RWPE2 (cell line): Measurements from ENCODE around the gene GPX3.

Source experiments
- ATAC-seq: fragments of 200-7000 bp; cut with Tn5 transposase; 3 replicates; pipeline ENCODE4 v1.9.1; 2021; ENCODE audit warnings: low read depth
- DNase-seq: peaks from one replicate; pipeline ENCODE4 v3.0.0-alpha.2; 2020; ENCODE audit warnings: low spot score
- H3K27ac ChIP-seq: fragments of 450-650 bp; 2 replicates; pipeline ENCODE4 v1.5.1; 2017; ENCODE audit warnings: mild to moderate bottlenecking; ENCODE audit not compliant: poor library complexity, severe bottlenecking
- H3K27me3 ChIP-seq: fragments of 250-450 bp; sonication (Bioruptor Pico); 2 replicates; pipeline ENCODE4 v1.5.1; 2021; ENCODE audit warnings: mild to moderate bottlenecking, moderate library complexity; ENCODE audit not compliant: insufficient read depth, poor library complexity, severe bottlenecking
- H3K36me3 ChIP-seq: fragments of 250-450 bp; sonication (Bioruptor Pico); 2 replicates; pipeline ENCODE4 v1.5.1; 2020; ENCODE audit warnings: low read depth, mild to moderate bottlenecking, moderate library complexity
- H3K4me1 ChIP-seq: fragments of 250-450 bp; sonication (Bioruptor Pico); 2 replicates; pipeline ENCODE4 v1.5.1; 2021; ENCODE audit warnings: mild to moderate bottlenecking, moderate library complexity; ENCODE audit not compliant: insufficient read depth, poor library complexity, severe bottlenecking
- H3K4me3 ChIP-seq: fragments of 250-450 bp; sonication (Bioruptor Pico); 2 replicates; pipeline ENCODE4 v1.5.1; 2021; ENCODE audit warnings: mild to moderate bottlenecking, moderate library complexity; ENCODE audit not compliant: severe bottlenecking
- H3K9me3 ChIP-seq: fragments of 250-450 bp; sonication (Bioruptor Pico); 2 replicates; pipeline ENCODE4 v1.5.1; 2021; ENCODE audit warnings: mild to moderate bottlenecking, moderate library complexity; ENCODE audit not compliant: severe bottlenecking
- TF ChIP-seq, protein P1 (sequence below): fragments of 450-650 bp; IDR thresholded peaks from one replicate; pipeline ENCODE4 v1.5.1; 2017; ENCODE audit warnings: mild to moderate bottlenecking, moderate library complexity; ENCODE audit not compliant: poor library complexity, severe bottlenecking

GPX3 gene, protein sequence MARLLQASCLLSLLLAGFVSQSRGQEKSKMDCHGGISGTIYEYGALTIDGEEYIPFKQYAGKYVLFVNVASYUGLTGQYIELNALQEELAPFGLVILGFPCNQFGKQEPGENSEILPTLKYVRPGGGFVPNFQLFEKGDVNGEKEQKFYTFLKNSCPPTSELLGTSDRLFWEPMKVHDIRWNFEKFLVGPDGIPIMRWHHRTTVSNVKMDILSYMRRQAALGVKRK

DNA sequence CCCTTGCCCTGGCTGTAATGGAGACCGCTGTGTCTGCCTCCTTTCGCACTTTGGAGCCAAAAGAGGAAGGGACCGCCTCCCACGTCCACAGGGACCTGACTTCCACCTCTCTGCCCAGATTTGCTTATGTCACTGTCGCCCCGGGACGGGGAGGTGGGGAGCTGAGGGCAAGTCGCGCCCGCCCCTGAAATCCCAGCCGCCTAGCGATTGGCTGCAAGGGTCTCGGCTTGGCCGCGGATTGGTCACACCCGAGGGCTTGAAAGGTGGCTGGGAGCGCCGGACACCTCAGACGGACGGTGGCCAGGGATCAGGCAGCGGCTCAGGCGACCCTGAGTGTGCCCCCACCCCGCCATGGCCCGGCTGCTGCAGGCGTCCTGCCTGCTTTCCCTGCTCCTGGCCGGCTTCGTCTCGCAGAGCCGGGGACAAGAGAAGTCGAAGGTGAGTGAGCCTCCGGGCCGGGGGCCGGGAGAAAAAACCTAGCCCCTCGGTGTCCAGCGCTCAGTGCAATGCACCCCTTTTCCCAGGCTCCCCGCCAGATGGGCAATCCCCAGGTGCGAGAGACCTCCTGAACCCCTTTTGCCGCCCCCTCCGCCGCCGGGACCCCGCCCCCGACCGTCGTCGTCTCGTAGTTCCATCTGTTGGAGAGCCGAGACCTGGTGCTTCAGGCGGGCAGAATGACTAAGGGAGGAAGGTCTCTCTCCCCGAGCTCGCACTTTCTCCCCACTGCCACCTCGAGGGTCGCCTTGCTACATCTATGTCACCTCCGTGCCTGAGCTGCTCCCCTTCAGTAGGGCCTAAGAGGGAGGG, at the start of gene GPX3:
TSS of gene GPX3 (plus strand) at position 288 of the 807 bp plus-strand sequence. CDS start at position 352, 64 bp downstream.
- Histone ChIP-seq H3K27ac (no peak within 1 kb of the TSS), H3K4me3 (peak within 1 kb of the TSS; percentile 30), H3K27me3 (no peaks in the 10 kb centered on the region), H3K4me1 (peaks cover 33% of the 10 kb centered on the region), H3K36me3 (no peaks in the 10 kb centered on the region), H3K9me3 (no peaks in the 10 kb centered on the region)
- TF ChIP-seq, protein P1, sequence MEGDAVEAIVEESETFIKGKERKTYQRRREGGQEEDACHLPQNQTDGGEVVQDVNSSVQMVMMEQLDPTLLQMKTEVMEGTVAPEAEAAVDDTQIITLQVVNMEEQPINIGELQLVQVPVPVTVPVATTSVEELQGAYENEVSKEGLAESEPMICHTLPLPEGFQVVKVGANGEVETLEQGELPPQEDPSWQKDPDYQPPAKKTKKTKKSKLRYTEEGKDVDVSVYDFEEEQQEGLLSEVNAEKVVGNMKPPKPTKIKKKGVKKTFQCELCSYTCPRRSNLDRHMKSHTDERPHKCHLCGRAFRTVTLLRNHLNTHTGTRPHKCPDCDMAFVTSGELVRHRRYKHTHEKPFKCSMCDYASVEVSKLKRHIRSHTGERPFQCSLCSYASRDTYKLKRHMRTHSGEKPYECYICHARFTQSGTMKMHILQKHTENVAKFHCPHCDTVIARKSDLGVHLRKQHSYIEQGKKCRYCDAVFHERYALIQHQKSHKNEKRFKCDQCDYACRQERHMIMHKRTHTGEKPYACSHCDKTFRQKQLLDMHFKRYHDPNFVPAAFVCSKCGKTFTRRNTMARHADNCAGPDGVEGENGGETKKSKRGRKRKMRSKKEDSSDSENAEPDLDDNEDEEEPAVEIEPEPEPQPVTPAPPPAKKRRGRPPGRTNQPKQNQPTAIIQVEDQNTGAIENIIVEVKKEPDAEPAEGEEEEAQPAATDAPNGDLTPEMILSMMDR: no peak
- no peak for DNase-seq
- ATAC-seq: peak; percentile 40

DNA sequence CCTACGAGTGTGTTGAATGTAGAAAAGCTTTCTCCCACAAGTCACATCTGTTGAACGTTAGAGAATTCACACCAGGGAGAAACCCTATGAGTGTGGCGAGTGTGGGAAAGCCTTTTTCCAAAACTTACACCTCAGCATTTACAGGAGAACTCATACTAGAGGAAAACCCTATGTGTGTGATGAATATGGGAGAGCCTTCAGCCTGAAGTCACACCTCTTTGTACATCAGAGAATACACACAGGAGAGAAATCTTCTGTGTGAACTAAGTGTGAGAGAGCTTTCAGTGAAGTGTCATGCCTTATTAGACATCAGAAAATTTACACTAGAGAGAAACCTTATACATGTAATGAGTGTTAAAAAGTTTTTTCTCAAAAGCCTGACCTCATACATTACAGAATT, 41.8 kb upstream of the GPX3 start:
- ATAC-seq (no peak), DNase-seq (no peak)
- TF ChIP-seq, protein P1: no peak
- H3K36me3 ChIP-seq: no peaks in the 10 kb centered on the region
- H3K27ac ChIP-seq: no peak overlapping the region
- no peaks in the 10 kb centered on the region for H3K4me1 ChIP-seq
- no peak overlapping the region for H3K4me3 ChIP-seq
- peaks cover 10% of the 10 kb centered on the region for H3K9me3 ChIP-seq
- H3K27me3 ChIP-seq: no peaks in the 10 kb centered on the region

DNA sequence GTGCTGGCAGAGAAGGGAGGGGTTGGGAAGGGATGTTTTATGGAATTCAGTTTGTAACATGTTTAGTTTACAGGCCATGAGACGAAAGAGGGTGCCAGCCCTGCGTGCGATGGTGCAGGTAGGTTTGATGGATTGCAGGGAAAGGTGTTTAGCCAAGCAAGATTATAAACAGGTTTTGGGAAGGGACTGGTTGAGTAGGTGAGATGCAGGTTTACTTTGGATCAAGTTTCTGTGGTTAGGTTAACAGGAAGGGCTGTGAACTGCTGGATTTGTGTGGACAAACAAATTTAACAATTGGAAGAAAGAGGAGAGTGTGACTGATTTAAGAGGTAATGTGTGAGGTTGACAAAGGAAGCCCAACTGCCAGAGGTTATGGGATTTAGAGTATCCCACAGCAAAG, 32.6 kb upstream of the GPX3 start:
- no peak overlapping the region for H3K4me3 ChIP-seq
- H3K36me3 ChIP-seq: no peaks in the 10 kb centered on the region
- no peaks in the 10 kb centered on the region for H3K27me3 ChIP-seq
- DNase-seq: no peak
- H3K27ac ChIP-seq: no peak overlapping the region
- TF ChIP-seq, protein P1: no peak
- peaks cover 2% of the 10 kb centered on the region for H3K9me3 ChIP-seq
- H3K4me1 ChIP-seq: no peaks in the 10 kb centered on the region
- peak; percentile 27; the same call in 1 of the 3 replicates for ATAC-seq

DNA sequence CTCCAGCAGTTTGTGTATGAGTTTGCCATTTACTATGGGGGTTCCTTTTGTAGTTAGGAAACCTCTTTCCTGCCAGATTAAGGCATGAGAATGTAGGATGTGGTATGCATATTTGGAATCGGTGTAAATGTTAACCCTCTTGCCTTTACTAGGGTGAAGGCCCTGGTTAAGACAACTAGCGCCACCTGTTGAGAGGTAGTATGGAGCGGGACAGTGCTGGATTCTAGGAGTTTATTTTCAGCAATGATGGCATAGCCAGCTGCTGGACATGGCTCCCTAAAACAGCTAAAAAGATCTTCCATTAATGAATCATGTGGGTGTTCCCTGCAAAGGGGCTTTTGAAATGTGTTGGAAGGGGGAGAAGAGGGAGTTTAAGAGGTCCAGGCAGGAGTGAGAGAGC, 30.7 kb upstream of the GPX3 start:
- H3K4me1 ChIP-seq: no peaks in the 10 kb centered on the region
- no peaks in the 10 kb centered on the region for H3K36me3 ChIP-seq
- no peaks in the 10 kb centered on the region for H3K9me3 ChIP-seq
- H3K4me3 ChIP-seq: no peak overlapping the region
- TF ChIP-seq, protein P1: peak; percentile 21
- H3K27me3 ChIP-seq: no peaks in the 10 kb centered on the region
- ATAC-seq (0 out of 3 replicates have a peak, but pooled peaks have one; percentile 33), DNase-seq (no peak)
- no peak overlapping the region for H3K27ac ChIP-seq

DNA sequence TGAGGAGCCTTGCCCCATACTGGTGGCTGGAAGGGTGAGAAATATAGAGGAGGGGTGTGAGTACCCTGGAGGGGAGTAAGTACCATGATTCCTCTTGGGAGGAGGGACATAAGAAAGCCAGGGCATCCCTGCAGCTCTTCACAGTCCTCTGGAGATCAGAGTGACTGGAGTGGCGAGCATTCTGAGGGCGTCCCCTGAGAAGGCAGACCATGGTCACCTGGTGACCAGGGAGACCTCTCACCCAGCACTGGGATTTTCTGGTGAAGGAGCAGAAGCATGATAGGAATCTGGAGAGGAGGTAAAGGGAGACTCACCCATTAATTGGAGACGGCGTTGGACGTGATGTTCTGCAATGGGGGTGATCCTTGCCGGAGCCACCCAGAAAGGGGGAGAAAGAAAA, 27.7 kb upstream of the GPX3 start:
- Histone ChIP-seq H3K9me3 (no peaks in the 10 kb centered on the region), H3K4me3 (no peak overlapping the region), H3K27me3 (no peaks in the 10 kb centered on the region), H3K27ac (no peak overlapping the region), H3K36me3 (no peaks in the 10 kb centered on the region), H3K4me1 (no peaks in the 10 kb centered on the region)
- TF ChIP-seq, protein P1: no peak
- DNase-seq (no peak), ATAC-seq (no peak)
